GM18505 (cell line): ENCODE data around the gene SSBP3.
A peak's percentile ranks its signal among the peaks of the same experiment; 100 is the strongest.
"Not testable (repeated sequence)": the region's sequence is repeated elsewhere in the genome, so short reads cannot be mapped to it uniquely, and the experiment has no call there.

ENCODE experiments used
- ATAC-seq: cut with Tn5 transposase; IDR thresholded peaks from one replicate; pipeline ENCODE4 v1.9.1; 2021; ENCODE audit not compliant: unreplicated experiment
- POLR2A ChIP-seq: IDR thresholded peaks from 4 replicates; pipeline ENCODE4 v1.6.1; 2011; ENCODE audit warnings: borderline replicate concordance; ENCODE audit not compliant: insufficient read depth, insufficient read length; ENCODE audit errors: extremely low read depth

The SSBP3 gene

GRCh38 chr1:54218883-54219687 is 187.1 kb downstream of the SSBP3 start:
- TF ChIP-seq POLR2A = no peak
- no peak for ATAC-seq

GRCh38 chr1:54215523-54215922 is 190.7 kb downstream of the SSBP3 start:
- no peak for TF ChIP-seq POLR2A
- no peak for ATAC-seq

GRCh38 chr1:54212872-54213271 is 193.3 kb downstream of the SSBP3 start:
- no peak for ATAC-seq

GRCh38 chr1:54207896-54208295 is 198.3 kb downstream of the SSBP3 start:
- not testable (repeated sequence) for ATAC-seq

More at GRCh38 chr1:54212872-54213271, 193.3 kb downstream of the SSBP3 start:
- TF ChIP-seq POLR2A = no peak

GRCh38 chr1:54207287-54207686 is 198.9 kb downstream of the SSBP3 start:
- ATAC-seq = no peak
- TF ChIP-seq POLR2A = no peak

- ATAC-seq = no peak
- TF ChIP-seq POLR2A = no peak
Measured at GRCh38 chr1:54204199-54204598, 202.0 kb downstream of the SSBP3 start.

GRCh38 chr1:54200519-54200997 is 205.6 kb downstream of the SSBP3 start:
- TF ChIP-seq POLR2A = no peak
- peak; percentile 10 for ATAC-seq

- ATAC-seq = peak; percentile 93
- peak; percentile 89 for TF ChIP-seq POLR2A
Measured at GRCh38 chr1:54199765-54200518, 206.3 kb downstream of the SSBP3 start, which contains the start of the genes CYB5RL and MRPL37. TSS of gene CYB5RL (minus strand) at chr1:54200030. CDS start at chr1:54195616, 4,414 bp downstream. TSS of gene MRPL37 (plus strand) at chr1:54200167. CDS start at chr1:54200244, 77 bp downstream.

- no peak for TF ChIP-seq POLR2A
Measured at GRCh38 chr1:54199151-54199764, 206.9 kb downstream of the SSBP3 start.

GRCh38 chr1:54193453-54193852 is 212.7 kb downstream of the SSBP3 start:
- ATAC-seq = no peak
- TF ChIP-seq POLR2A = no peak

More at GRCh38 chr1:54199151-54199764, 206.9 kb downstream of the SSBP3 start:
- no peak for ATAC-seq

- ATAC-seq = no peak
- TF ChIP-seq POLR2A = no peak
Measured at GRCh38 chr1:54191525-54191924, 214.7 kb downstream of the SSBP3 start.

GRCh38 chr1:54190526-54190925 is 215.7 kb downstream of the SSBP3 start:
- TF ChIP-seq POLR2A = no peak
- ATAC-seq = no peak

- ATAC-seq = no peak
- TF ChIP-seq POLR2A = no peak
Measured at GRCh38 chr1:54188291-54188690, 217.9 kb downstream of the SSBP3 start.

- ATAC-seq = no peak
- no peak for TF ChIP-seq POLR2A
Measured at GRCh38 chr1:54186056-54186455, 220.1 kb downstream of the SSBP3 start.

GRCh38 chr1:54180701-54181360 is 225.4 kb downstream of the SSBP3 start:
- ATAC-seq = no peak
- TF ChIP-seq POLR2A = no peak
